ENCODE data around the gene LEKR1.
"Not testable (repeated sequence)": the region's sequence is repeated elsewhere in the genome, so short reads cannot be mapped to it uniquely, and the experiment has no call there.

LEKR1 gene

DNA sequence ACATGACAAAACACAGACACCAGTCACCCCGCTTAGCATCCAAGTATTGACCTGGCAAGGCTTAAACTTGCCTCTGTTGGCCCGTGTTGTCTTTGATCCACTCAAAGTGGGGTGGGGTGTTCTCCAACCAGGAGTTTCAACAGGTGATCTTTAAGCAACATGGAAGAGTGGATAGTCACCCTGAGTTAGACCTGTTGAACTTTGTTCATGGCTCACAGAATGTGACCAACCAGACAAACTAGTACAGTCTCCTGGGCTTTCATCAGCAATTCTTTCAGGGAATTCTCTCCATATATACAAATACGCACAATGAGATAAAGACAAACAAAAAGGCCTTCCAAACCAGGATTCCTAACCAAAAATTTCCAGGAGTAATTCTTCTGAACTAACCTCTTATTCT, 11.9 kb downstream of the LEKR1 start:
- DNase-seq, result no peak

- no peak for DNase-seq
Observed at GRCh38 chr3:156840826-156841689, 14.9 kb downstream of the LEKR1 start.

GRCh38 chr3:156843071-156843808, 17.1 kb downstream of the LEKR1 start:
- DNase-seq, result no peak

- DNase-seq, result no peak
Observed at GRCh38 chr3:156847752-156848448, 21.7 kb downstream of the LEKR1 start.

DNA sequence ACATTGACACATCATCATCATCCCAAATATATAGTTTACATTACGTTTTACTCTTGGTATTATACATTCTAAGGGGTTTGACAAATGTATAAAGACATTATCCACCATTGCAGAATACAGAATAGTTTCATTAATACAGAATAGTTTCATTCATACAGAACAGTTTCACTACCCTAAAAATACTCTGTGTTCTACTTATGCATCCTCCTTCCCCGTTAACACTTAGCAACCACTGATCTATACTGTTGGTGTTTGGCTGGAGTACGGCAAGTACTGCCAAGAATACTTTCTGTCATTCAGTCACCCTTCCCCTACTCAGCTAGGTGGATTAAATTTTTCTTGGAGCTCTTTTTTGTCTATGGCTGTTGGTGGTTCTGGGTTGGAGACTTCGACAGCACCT, 33.4 kb downstream of the LEKR1 start:
- no peak for DNase-seq

DNA sequence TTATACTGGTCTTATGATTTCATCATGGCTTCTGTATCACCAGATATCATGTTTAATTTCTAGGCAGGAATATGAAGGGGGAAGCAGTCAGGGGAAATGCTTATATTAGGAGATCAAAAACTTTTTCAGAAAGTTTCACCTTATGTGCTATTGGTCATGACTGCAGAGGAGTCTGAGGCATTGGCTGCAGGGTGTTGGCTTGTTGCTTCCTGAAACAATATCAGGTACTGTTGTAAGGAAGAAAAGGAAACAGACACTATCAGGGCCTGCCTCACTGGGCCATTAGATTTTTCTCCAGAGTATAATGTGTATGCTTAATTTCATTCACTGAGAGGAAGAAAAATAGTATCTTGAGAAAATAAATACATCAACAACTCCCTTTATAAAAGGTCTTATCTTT, 34.7 kb downstream of the LEKR1 start:
- no peak for DNase-seq

- DNase-seq, result no peak
Observed at GRCh38 chr3:156862338-156862737, 36.2 kb downstream of the LEKR1 start.

GRCh38 chr3:156865732-156866131, 39.6 kb downstream of the LEKR1 start:
- no peak for DNase-seq

- no peak for DNase-seq
Observed at GRCh38 chr3:156867174-156867573, 41.0 kb downstream of the LEKR1 start.

DNA sequence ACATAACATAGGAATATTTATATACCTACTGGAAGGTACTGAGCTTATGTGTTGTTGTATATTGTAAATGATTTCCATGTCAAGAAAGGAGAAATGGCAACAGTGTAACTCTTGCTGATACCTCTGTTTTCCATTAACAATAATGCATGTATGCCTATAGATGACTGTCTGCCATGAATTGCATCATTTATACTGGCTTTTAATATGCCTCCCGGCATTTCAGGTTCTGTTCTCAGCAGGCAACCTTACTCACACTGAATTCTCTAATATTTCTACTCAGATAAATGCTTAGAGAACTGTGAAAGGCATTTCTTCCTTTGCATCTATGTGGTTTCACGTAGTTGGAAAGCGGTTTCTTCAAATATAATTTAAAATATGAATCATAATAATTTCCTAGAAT, 41.8 kb downstream of the LEKR1 start:
- no peak for DNase-seq

GRCh38 chr3:156873906-156874305, 47.8 kb downstream of the LEKR1 start:
- DNase-seq, result no peak

DNA sequence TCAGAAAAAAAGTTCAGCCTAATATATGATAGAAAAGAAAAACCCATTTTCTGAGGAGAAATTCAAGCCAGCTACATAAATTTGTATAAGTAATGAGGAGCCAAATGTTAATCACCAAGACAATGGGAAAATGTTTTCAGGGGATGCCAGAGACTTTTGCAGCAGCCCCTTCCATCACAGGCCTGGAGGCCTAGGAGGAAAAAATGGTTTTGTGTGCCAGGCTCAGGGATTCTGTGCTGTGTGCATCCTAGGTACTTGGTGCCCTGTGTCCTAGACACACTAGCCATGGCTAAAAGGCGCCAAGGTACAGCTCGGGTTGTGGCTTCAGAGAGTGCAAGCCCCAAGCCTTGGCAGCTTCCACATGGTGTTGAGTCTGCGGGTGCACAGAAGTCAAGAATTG, 53.3 kb downstream of the LEKR1 start:
- DNase-seq, result not testable (repeated sequence)

DNA sequence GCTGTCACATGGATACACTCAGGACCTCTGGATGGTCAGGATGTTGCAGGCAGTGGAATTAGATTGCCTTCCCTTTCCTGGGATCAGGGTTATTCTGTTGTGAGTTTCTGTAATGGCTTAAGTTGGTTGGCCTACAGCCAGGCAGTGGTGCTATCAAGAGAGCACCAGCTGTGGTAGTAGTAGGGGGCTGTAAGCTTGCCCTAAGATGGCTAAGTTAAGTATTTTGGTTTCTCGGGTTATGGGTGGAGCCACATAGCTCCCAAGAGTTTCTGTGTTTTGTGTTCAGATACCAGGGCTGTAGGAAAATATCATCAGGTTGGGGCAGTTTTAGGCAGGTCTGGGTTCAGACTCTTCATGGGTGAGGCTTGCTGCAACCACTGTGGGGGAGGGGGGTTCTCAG, 59.6 kb downstream of the LEKR1 start:
- no peak for DNase-seq

GRCh38 chr3:156888176-156888575, 62.0 kb downstream of the LEKR1 start:
- no peak for DNase-seq

GRCh38 chr3:156888576-156888975, 62.4 kb downstream of the LEKR1 start:
- no peak for DNase-seq

DNA sequence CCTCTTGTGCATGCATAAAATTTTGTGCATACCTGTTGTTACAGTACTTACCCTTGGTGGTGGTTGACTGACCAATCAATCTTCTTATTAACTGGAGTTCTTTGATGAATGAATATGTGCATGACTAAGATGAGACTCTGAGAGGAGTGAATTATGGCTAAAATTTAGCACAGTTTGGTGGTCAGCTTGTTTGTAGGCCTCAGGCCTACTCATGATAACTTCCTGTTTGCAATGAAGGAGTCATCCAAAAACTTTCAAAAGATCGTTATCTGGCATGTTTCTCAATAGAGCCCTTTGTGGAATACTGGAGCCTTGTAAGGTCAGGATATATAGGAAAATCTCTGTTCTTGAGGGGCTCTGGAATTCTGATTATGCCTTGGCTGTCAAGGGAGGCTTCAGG, 66.5 kb downstream of the LEKR1 start:
- no peak for DNase-seq

DNA sequence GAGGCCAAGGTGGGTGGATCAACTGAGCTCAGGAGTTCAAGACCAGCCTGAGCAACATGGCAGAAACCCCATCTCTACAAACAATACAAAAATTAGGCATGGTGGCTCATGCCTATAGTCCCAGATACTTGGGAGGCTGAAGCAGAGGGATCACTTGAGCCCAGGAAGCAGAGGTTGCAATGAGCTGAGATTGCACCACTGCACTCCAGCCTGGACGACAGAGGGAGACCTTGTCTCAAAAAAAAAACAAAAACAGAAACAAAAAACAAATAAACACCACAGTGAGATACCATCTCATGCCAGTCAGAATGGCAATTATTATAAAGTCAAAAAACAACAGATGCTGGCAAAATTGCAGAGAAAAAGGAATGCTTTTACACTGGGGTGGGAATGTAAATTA, 69.2 kb downstream of the LEKR1 start:
- DNase-seq, result not testable (repeated sequence)

- not testable (repeated sequence) for DNase-seq
Observed at GRCh38 chr3:156897851-156898250, 71.7 kb downstream of the LEKR1 start.

DNA sequence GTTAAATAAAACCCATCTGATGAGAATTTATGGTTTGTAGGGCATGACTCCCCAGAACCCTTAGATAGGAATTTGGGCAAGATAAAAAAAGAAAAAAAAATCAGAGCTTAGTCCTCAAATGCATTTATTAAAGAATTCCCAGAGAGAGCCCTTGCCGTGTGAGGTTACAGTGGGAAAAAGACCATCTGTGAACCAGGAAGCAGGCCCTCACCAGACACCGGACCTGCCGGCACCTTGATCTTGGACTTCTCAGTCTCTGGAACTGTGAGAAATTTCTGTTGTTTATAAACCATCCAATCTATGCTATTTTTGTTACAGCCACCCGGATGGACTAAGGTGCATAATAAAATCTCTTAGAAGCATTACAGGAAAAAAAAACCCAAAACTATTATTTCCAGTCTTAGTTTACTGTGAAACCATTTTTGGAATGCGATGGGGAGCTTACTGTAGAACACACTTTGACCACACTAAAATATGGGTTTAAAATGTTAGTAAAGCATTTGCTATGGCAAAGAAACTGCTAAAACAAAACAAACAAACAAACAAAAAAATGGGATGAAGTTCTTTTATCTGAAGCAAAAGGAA, 72.2 kb downstream of the LEKR1 start:
- DNase-seq, result no peak

GRCh38 chr3:156899951-156900350, 73.8 kb downstream of the LEKR1 start:
- no peak for DNase-seq

DNA sequence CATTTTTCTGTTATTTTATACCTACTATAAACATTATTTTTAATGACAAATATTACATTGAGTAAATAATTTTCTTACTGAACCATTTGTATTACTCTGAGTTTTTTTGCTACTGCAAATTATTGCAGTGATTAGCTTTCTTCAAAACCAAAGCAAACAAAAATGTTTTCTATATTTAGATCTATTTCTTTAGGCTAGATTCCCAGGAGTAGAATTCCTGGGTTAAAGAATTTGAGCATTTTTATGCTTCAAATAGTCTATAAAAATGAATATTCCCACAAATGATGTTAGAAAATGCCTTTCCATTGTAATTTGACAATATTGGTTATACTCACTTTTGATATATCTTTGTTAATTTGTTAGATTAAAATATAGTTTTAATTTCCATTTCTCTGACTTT, 76.8 kb downstream of the LEKR1 start:
- no peak for DNase-seq

- no peak for DNase-seq
Observed at GRCh38 chr3:156906275-156906674, 80.1 kb downstream of the LEKR1 start.

- no peak for DNase-seq
Observed at GRCh38 chr3:156908398-156908797, 82.2 kb downstream of the LEKR1 start.
